HepG2 (cell line): Measurements from ENCODE around the gene MRPL50. TPM values are rescaled to one million over a fixed set of nuclear protein-coding genes. Genes with fewer than 3 reads are reported as not detected.

Source experiments
- ATAC-seq: fragments of 200-7000 bp; cut with Tn5 transposase; 3 replicates; pipeline ENCODE4 v1.9.1; 2020; ENCODE audit warnings: mild to moderate bottlenecking, moderate library complexity
- BruUV-seq: library from RNA; stranded (reverse); fragments of 400-500 nt; replicated peaks from 2 replicates; lab custom pipeline; 2021; lab: Mats Ljungman, UMichigan
- CTCF ChIA-PET: fragments of 300-600 bp; formaldehyde crosslinking; extraction: SDS; loops from one replicate; lab custom pipeline; 2021; ENCODE audit warnings: low total read pairs, inconsistent platforms, low intra/inter-chr PET ratio; lab: Yijun Ruan, JAX
- POLR2A ChIA-PET: fragments of 350-600 bp; sonication (Branson Sonifier 250); formaldehyde crosslinking; loops from one replicate; lab custom pipeline; 2020; ENCODE audit warnings: antibody characterized with exemption, inconsistent platforms; lab: Yijun Ruan, JAX
- DNase-seq: peaks from one replicate; pipeline ENCODE4 v3.0.0-alpha.2; 2015; ENCODE audit warnings: low spot score
- FAIRE-seq: peaks from 3 replicates; lab custom pipeline; 2011; peaks lifted over from hg19 to GRCh38; lab: Jason Lieb, UNC
- H2AFZ ChIP-seq: one replicate; pipeline ENCODE4 v1.6.1; 2011; ENCODE audit warnings: low read length, inconsistent platforms
- H3K27ac ChIP-seq: fragments of 300-600 bp; 3 replicates; pipeline ENCODE4 v1.8.0; 2011; ENCODE audit warnings: mixed run types, mild to moderate bottlenecking, mixed read lengths, low read length, inconsistent platforms; ENCODE audit not compliant: insufficient read depth; ENCODE audit errors: extremely low read length
- H3K27me3 ChIP-seq, 2 experiments: fragments of 200-600 bp in 1 of 2; 2 replicates in 1 of 2; 3 replicates in 1 of 2; pipeline versions ENCODE4 v1.6.0 to v1.8.0; 2011; ENCODE audit warnings: low read length in 2 of 2, mild to moderate bottlenecking in 2 of 2, moderate library complexity in 2 of 2, inconsistent platforms in 1 of 2; ENCODE audit not compliant: insufficient read depth in 2 of 2, control insufficient read depth in 1 of 2
- H3K36me3 ChIP-seq, 2 experiments: fragments of 200-600 bp in 1 of 2; replicated peaks in 1 of 2; 2 replicates in 1 of 2; 3 replicates in 1 of 2; pipeline versions ENCODE4 v1.5.1 to v1.8.0; 2011; ENCODE audit warnings: low read length in 2 of 2, inconsistent platforms in 1 of 2; ENCODE audit not compliant: insufficient read depth in 2 of 2, control insufficient read depth in 1 of 2
- H3K4me1 ChIP-seq: 2 replicates; pipeline ENCODE4 v1.5.1; 2012; ENCODE audit warnings: low read length, inconsistent platforms; ENCODE audit not compliant: insufficient read depth
- H3K4me2 ChIP-seq: 2 replicates; pipeline ENCODE4 v1.6.0; 2011; ENCODE audit warnings: low read depth, low read length, inconsistent platforms
- H3K4me3 ChIP-seq, 3 experiments: fragments of 200-600 bp in 1 of 3; sonication (generic), shearing (Covaris generic) in 1 of 3; replicated peaks in 1 of 3; 2 replicates each; pipeline ENCODE4 v1.5.1; 2011 to 2016; ENCODE audit warnings: low read length in 3 of 3, inconsistent platforms in 2 of 3, low read depth in 2 of 3, mild to moderate bottlenecking in 2 of 3, control low read depth in 1 of 3, mixed read lengths in 1 of 3; ENCODE audit not compliant: insufficient read depth in 1 of 3
- H3K79me2 ChIP-seq: one replicate; pipeline ENCODE4 v1.6.1; 2011; ENCODE audit warnings: low read length, inconsistent platforms; ENCODE audit not compliant: insufficient read depth
- H3K9ac ChIP-seq: 2 replicates; pipeline ENCODE4 v1.6.0; 2011; ENCODE audit warnings: mild to moderate bottlenecking, low read depth, low read length, inconsistent platforms; ENCODE audit not compliant: insufficient read depth
- H3K9me3 ChIP-seq: 2 replicates; pipeline ENCODE4 v1.5.1; 2012; ENCODE audit warnings: mild to moderate bottlenecking, low read length
- H4K20me1 ChIP-seq: 2 replicates; pipeline ENCODE4 v1.6.0; 2011; ENCODE audit warnings: inconsistent platforms, mild to moderate bottlenecking, low read length, moderate library complexity; ENCODE audit not compliant: insufficient read depth
- KLF12 ChIP-seq: sonication (generic); formaldehyde crosslinking; IDR thresholded peaks from 2 replicates; pipeline ENCODE4 v1.4.0; 2020; ENCODE audit warnings: missing genetic modification reagents, borderline replicate concordance
- NR1H2 ChIP-seq: sonication (generic); formaldehyde crosslinking; IDR thresholded peaks from 2 replicates; pipeline ENCODE4 v1.8.1; 2022; ENCODE audit warnings: low read depth, missing genetic modification reagents, borderline replicate concordance
- SIN3A ChIP-seq: IDR thresholded peaks from 2 replicates; pipeline ENCODE4 v1.6.1; 2011; ENCODE audit warnings: low read depth, mild to moderate bottlenecking, control low read depth, low read length, borderline replicate concordance
- SMAD1 ChIP-seq: sonication (generic); formaldehyde crosslinking; IDR thresholded peaks from 2 replicates; pipeline ENCODE4 v1.4.0; 2020; ENCODE audit warnings: missing genetic modification reagents, low read depth, mild to moderate bottlenecking, borderline replicate concordance
- SNAPC4 ChIP-seq: sonication (generic); formaldehyde crosslinking; IDR thresholded peaks from 2 replicates; pipeline ENCODE4 v1.4.0; 2020; ENCODE audit warnings: mild to moderate bottlenecking, missing genetic modification reagents
- ZFY ChIP-seq: sonication (generic); formaldehyde crosslinking; IDR thresholded peaks from 2 replicates; pipeline ENCODE4 v1.4.0; 2020; ENCODE audit warnings: missing genetic modification reagents
- WGBS: methylation state at CpG from one replicate; pipeline ENCODE4 v1.1.6; 2017; ENCODE audit warnings: low lambda C conversion rate; 5-methylcytosine and 5-hydroxymethylcytosine counted together
- in situ Hi-C: cut with HindIII; loops from 2 replicates; pipeline ENCODE4 v1.10.0; 2017; ENCODE audit warnings: low pct_unique_long_range_greater_than_20kb; ENCODE audit not compliant: extremely low pct_ligation_motif_present
- intact Hi-C: fragments of 100-400 bp; cut with micrococcal nuclease; formaldehyde crosslinking; loops from one replicate; pipeline ENCODE4 v1.10.0; 2022; ENCODE audit not compliant: unreplicated experiment
- polyA plus RNA-seq, 8 experiments: library from polyadenylated mRNA; depleted of rRNA in 3 of 8; stranded (reverse) in 7 of 8; unstranded in 1 of 8; fragments of >200 nt; fragmentation: Illumina TruSeq in 4 of 8; extraction: Trizol in 4 of 8; gene quantifications; 2 replicates each; pipeline versions ENCODE4 v1.2.1 to v1.2.3, GENCODE V29; 2011 to 2016; ENCODE audit warnings: low read depth in 4 of 8, missing spikeins in 1 of 8, mixed read lengths in 1 of 8; ENCODE audit not compliant: insufficient read depth in 1 of 8
- total RNA-seq, 5 experiments: library from RNA; depleted of rRNA; stranded (reverse); fragments of >200 nt; fragmentation: Illumina TruSeq; extraction: Trizol; gene quantifications; 2 replicates each; pipeline ENCODE4 v1.2.3, GENCODE V29; 2016; ENCODE audit warnings: low read depth in 1 of 5

MRPL50 gene
- total and polyA plus RNA-seq, 2 of the 13 experiments (the other 11 are each of a cell fraction or from before 2014, with no cell fraction given), result 37.1 to 70.0 TPM

- intact Hi-C loops (no loop called here), in situ Hi-C loops (no loop called here)
- H3K4me3 ChIP-seq, result no peak overlapping the region
- H3K4me1 ChIP-seq, result peaks cover 23% of the 10 kb centered on the region
- no peak overlapping the region for H2AFZ ChIP-seq
- no peak overlapping the region for H3K4me2 ChIP-seq
- ATAC-seq (no peak), FAIRE-seq (no peak), DNase-seq (no peak)
- no peaks in the 10 kb centered on the region for H3K27me3 ChIP-seq
- WGBS, result 98% methylated on average over 12 of the region's 12 CpGs
- TF ChIP-seq ZFY (CRISPR knock-in tag) (no peak), KLF12 (peak; percentile 21; the same call in 1 of the 2 replicates), SMAD1 (CRISPR knock-in tag) (no peak), NR1H2 (CRISPR knock-in tag) (no peak)
- H4K20me1 ChIP-seq, result no peaks in the 10 kb centered on the region
- no peak overlapping the region for H3K27ac ChIP-seq
- no peaks in the 10 kb centered on the region for H3K36me3 ChIP-seq
- ChIA-PET POLR2A (interaction anchor here (1.3 kb wide), 1 partner anchor 9 kb away, joined by 3 read pairs; no protein-coding TSS in a partner anchor), CTCF (no interaction called here)
- H3K79me2 ChIP-seq, result no peaks in the 10 kb centered on the region
- BruUV-seq, result no TSS peak
- H3K9me3 ChIP-seq, result no peaks in the 10 kb centered on the region
- H3K9ac ChIP-seq, result no peak overlapping the region
Observed at GRCh38 chr9:101375546-101375945, 22.9 kb downstream of the MRPL50 start.

GRCh38 chr9:101372327-101373118, 25.9 kb downstream of the MRPL50 start:
- Histone ChIP-seq H3K79me2 (no peaks in the 10 kb centered on the region), H2AFZ (no peak overlapping the region), H3K27me3 (no peaks in the 10 kb centered on the region), H3K4me3 (no peak overlapping the region), H3K36me3 (no peaks in the 10 kb centered on the region), H3K4me2 (no peak overlapping the region), H3K9me3 (no peaks in the 10 kb centered on the region), H3K27ac (no peak overlapping the region), H3K9ac (no peak overlapping the region), H3K4me1 (peaks cover 21% of the 10 kb centered on the region)
- no peak for FAIRE-seq
- BruUV-seq, result no TSS peak
- ATAC-seq, result no peak
- intact Hi-C loops, result no loop called here
- no peak for DNase-seq
- 94% methylated on average over 2 of the region's 2 CpGs for WGBS
- POLR2A ChIA-PET, result interaction anchor here (1.3 to 5.2 kb wide), 4 partner anchors 16 to 48 kb away, joined by 4 to 31 read pairs (median 5); partner anchors contain the start of genes MRPL50 and ZNF189
- TF ChIP-seq SIN3A, result no peak
- peak; percentile 83; the same call in 1 of the 2 replicates for TF ChIP-seq SNAPC4 (CRISPR knock-in tag)
- TF ChIP-seq, all 625 proteins: peak for 1
- no peaks in the 10 kb centered on the region for H4K20me1 ChIP-seq
- CTCF ChIA-PET, result no interaction called here
- in situ Hi-C loops, result no loop called here
